Measurements from ENCODE around the gene ZNF740.

Gene ZNF740

DNA sequence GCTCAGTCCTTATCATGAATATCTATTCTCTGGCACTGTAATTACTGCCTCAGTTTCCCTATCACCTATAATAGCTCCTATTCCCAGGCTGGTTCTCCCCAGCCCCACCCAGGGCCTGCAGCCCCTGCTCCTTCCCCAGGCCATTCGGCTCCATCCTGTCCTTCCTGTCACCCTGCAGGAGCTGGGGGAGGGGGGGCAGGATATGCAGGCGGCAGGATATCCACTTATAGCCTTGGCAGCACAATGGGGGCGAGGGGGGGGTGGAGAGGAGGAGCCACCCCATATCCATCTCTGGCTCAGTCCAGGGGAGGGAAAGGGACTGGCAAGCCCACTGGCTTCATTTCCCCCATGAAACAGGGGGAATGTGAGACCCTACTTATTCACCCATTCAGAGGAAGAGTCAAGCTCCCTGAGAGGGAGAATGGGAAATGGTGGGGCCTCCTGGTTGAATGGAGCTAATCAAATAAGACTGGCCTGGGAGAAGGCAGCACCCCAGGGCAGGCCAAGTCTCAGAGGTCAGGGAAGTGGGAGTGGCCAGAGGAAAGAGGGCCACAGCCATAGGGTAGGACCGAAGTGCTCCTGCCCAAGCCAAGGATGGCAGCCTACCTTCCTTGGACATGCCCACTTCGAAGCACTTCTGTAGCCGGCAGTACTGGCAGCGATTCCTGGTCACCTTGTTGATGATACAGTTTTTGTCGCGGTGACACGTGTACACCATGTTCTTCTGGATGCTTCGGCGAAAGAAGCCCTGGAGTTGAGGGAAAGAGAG lies 34.3 kb downstream of the ZNF740 start:
- DNase-seq: peak; percentile 44

DNA sequence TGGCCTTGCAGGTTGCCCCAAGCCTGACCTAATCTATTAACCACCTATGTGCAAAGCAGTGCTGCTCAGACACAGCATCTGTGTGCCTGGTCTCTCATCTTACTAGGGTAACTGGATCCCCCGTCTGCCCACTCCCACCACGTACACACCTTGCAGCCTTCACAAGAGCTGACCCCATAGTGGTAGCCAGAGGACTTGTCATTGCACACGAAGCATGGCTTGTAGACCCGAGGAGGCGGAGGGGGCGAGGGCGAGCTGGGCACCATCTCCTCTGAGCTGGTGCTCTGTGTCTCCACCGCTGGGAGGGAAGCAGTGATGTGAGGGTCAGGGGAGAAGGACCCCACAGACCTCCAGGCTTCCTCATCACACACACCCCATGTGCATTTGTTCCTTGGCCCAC lies 35.0 kb downstream of the ZNF740 start:
- no peak for DNase-seq

DNA sequence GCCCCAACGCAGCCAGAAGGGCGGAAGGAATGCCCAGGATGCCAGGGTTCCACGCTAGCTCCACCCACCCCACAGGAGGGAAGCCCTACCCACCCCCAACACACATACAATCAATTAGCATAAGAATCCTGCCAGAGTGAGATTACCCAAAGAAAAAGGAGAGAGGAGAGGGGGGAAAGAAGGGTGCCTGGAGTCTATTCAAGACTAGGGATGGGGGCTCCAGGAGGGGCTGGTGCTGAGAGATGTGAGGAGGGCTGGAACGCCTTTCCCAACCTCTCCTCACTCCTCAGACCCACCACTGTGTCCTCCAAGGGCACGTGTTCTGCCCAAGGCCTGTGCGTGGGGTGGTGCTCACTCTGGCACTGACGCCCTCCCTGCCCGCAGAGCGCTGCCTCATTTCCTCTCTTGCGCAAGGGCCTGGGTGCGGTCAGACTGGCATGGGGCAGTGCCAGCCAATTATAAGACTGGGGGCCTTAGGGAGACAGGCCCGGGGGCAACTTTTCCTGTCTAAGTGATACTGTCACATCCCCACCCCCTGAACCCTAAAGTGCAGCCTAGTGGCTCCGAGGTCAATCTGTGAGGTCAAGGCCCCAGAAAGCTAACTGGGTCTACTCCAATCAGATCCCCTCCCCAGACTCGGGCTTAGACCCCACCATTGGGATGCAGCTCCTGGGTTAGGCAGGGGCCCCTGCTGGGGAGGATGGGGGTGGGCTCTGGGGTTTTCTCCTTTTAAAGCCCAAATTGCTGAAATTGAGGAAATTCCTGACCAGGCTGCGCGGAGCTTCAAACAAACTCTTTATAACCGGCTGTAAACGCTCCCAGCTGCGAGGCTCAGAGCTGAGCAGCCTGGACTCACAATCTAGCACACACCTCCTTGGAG lies 36.8 kb downstream of the ZNF740 start:
- DNase-seq: peak; percentile 51

DNA sequence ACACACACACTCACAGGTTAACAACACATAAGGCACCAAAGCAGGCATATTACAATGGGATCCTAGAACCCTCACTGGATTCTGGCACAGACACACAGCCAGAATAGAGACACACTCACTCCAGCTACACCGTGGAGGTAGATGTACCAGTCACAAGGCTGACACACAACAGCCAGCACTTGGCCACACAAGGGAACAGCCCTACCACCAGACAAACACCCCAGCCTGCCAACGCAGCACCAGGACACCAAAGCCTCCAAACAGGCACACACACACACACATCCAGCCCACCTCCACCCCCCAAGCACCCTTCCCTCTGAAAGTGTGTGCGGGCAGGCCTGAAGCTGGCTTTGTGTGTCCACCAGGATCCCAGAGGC lies 37.4 kb downstream of the ZNF740 start:
- no peak for DNase-seq

DNA sequence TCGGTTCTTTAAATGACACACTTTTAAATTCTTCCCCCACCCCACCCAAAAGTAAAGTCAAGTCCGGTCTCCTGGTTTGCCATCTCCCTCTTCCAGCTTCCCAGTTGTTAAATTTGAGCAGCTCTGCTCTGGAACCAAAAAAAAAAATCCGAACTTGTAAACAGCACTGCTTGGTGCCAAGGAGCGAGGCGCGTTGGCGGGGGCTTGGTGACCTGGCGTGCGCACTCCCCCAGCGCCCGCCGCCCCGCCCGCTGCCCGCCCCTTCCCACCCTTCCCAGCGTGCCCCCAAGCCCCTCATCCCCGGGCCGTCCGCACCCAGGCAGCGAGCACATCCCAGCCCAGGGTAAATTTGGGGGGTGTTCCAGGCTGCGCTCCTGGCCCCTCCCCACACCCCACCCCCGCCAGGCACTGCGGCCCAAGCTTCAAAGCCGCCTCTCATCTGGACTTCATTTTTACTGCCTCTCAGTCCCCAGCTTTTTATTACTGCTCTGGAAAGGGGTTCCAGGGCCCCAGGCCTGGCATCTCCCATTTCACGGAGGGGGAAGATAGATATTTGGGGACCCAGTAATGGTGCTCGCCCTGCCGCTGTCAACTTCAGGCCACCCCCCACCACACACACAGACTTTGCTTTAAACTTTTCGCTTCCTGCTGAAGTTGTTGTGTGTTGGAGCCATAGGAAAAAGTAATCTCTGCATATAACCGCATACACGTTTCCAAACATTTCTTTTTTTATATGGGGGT lies 38.2 kb downstream of the ZNF740 start:
- peak; percentile 83 for DNase-seq

DNA sequence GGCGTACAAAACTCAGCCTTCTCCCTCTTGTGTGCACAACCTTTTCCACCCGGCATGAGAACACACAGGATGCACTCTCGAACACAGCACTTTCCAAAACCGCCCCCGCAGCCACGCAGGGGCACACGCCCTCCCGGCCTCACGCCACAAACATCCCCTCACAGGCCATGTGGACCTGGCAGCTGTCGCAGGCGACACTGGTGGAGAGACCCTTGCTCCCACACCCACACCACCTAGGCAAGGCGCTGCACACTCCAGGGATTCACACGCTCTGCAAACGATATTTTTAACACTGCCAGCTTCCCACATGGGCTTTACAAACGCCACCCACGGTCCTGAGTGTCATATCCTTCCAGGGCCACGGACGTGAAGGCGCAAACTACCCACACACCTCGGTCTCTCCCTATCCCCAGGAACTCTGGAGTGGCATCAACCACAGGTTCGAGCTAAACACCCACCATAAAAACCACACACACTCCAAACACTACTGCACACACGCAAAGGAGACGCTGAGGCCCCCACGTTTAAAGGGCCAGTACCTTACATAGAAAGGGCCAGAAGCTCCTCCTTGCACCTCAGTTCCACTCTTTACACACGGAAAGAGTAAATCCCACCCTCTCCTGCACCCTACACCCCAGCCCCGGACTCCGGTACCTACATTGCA lies 38.9 kb downstream of the ZNF740 start:
- DNase-seq: no peak

DNA sequence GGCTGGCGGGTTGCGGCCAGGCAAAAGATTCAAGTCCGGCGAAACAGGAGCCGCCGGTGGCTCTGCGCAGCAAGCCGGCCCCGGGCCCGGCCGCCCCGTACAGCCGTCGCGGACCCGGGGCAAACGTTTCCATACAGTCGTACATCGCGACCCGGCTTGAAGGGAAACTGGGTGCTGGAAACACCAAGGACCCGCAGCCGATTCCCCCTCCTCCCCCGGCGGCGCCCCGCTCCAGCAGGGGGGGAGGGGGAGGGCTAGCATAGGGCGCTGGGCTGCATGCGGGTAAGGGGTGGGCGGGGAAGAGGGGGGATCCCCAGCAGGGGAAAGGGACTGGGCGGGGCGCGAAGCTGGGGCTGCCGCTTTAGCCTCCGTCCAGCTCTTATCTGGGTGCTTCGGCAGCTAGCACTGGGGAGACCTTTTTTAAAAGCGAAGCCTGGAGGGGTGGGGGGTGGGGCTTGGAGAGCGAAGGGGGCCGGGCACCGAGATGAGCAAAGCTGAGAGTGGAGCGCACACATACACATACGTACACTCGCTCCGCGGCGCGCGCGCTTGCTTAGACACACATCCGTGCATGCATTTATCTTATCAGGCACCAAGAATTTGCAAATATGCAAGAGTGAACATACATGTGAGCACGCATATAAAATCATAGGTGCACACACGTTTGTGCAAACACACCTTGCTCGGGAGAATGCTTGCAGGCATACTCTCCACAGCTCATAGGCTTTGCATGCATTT lies 39.6 kb downstream of the ZNF740 start:
- peak; percentile 88 for DNase-seq

DNA sequence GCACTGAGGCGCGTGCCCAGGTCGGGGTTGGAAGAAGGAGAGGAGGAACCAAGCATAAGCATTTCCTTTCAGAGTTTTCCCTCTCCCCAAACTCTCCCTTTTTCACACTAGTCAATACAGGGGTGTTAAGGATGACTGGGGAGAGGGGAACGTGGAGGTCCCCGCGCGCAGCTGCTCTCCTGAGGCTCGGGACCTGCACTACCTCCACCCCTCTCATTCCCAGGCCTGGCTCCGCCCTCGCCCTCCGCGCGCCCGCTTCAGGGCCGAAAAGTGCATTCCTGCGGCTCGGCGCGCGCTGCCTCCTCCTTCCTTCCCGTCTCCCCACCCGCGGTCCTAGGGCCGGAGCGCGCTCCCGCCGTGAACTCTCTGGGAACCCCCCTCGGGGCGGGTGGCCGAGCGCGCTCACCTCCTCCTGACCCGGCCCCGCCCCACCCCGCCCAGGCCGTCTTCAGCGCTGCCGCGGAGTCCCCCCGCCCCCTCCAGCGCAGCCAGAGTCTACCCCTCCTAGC lies 40.2 kb downstream of the ZNF740 start:
- peak; percentile 96 for DNase-seq

DNA sequence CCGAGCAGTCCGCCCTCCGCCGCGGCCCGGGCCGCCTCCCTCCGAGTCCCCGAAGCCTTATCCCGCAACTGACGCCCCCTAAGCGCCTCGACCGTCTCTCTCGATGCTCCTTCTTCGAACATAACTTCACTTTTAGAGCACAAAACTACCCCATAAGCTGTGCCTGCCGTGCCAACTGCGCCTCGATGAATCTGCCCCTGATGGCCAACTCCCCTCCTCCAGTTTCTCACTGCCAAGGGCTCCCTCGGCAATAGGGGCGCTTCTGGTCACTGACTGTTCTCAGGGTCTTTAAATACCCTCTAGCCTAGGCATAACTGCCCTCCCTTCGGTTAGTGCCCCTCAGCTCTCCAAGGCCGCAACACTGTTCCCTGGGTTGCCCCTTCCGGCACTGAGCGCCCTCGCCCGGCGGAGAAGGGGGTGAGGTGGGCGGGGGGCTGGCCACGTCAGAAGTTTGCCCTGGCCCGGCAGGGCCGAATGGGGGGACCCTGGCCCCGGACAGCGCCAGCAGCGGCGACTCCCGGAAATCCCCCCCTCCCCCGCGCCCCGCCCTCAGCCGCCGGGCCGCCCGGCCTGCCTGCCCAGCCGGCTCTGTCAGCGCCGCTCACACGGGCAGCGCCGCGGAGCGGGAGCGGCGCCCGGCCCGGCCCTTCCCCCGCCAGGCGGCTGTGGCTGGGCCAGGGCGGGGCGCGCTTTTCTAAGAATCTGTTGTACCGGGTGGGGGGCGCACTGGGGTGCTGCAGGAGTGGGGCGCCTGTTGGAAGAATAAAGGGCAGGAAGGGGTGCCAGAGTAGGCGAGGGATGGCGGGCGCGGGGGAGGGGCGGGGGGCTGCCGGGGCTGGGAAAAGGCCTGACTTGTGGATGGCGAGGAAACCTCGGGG lies 40.9 kb downstream of the ZNF740 start:
- peak; percentile 87 for DNase-seq

DNA sequence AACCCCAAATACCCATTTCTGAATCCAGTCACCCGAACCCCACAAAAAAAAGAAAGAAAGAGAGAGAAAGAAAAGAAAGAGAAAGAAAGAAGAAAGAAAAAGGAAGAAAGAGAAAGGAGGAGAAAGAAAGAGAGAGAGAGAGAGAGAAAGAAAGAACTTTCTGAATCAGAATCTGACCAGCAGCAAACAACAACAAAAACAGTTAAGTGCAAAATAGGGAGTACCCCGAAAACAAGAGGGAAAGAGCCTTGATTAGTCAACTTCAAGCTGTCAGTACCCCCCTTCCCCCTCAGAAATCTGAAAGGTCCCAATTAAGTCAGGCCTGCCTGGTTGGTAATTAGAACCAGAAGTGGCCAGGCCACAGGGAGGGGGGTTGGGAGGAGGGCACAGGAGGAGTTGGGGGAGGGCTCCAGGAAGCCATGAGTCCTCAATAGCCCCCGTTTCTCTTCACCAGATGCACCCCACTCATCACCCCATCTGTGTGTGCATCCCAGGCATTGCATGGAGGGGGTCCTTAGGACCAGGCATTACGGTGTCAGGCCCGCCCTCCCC lies 41.7 kb downstream of the ZNF740 start:
- DNase-seq: no peak

DNA sequence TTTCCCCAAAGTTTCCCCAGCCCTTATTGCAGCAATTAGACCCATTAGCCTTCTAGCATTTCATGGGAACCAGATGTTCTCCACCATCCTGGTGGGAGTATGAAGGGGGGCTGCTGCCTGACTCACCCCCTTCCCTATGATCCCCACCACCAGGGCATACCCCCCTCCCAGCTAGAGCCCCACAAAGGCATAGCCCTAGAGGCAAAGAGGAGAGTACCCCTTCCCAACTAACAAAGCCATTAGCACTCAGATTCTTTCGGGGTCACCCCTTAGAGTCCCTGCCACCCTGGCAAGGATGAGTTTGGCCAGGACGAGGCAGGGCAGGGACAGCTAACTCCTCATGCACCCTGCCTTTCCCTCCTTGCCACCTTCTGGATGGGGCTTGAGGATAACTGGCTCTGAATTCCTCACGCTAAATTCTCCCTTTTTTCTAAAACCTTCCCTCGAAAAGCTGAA lies 42.3 kb downstream of the ZNF740 start:
- no peak for DNase-seq

DNA sequence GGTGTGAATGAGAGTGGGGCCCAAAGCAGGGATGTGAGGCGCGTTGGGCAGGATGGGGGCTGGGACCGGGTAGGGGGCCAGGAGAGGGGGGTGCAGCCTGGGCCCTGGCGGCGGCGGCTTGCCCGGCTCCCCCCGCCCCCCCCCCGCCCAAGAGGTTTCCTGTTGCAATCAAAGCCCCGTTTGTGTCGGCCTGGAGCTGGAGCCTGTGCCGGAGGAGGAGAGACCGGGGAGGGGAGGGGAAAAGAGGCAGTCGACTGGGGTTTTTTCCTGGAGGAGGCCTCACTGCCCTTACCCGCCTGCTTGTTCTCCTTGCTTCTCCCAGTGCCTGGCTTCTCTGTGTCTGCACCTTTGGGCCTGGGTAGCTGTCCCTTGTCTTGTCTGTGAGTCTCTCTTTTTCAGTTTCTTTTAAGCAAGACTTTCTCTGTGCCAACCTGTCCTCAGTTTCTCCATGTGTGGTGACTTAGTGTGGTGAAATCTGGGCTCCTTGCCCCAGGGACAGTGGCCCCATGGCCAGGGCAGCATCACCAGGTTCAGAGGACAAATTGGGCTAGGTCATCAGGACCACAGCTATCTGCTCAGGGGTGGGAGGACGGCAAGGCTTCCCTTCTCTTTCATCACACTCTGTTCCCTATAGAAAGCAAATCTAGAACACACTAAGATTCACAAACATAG lies 43.0 kb downstream of the ZNF740 start:
- peak; percentile 88 for DNase-seq

DNA sequence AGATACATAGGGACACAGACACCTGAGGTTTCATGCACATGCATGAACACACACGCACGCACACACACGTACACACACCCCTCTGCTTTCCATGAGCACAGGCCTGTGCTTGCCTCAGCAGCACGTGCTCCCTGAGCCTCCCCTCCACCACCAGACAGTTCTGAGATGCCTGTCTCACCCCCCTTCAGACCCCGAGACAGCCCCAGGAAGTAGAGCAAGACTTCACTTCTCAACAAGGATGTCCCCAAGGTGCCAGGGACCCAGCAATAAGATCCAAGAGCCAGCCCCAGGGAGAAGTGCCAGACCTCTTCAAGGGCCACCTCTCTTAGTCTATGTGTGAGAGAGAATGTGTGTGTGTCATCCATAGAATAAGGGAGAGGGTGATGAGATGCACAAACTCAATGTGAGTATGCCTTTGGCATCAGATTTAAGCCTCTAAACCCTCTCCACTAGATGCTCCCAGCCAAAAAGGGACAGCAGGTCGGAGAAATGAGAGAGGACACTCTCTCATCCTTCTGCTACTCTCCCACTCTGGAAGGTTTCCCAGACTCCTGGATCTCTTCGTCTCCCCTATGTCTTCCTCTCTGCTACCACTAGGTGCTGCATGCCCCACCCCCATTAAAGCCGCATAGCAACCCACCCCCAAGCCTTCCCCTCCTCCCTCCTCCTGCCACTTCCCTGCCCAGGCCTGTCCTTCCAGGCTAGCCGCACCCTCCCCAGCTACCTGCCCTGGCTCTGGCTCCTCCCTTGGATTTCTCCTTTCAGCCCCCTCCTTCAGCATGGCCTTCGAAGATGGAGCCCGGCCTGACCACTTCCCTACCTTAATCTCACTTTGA lies 43.8 kb downstream of the ZNF740 start:
- DNase-seq: peak; percentile 51

DNA sequence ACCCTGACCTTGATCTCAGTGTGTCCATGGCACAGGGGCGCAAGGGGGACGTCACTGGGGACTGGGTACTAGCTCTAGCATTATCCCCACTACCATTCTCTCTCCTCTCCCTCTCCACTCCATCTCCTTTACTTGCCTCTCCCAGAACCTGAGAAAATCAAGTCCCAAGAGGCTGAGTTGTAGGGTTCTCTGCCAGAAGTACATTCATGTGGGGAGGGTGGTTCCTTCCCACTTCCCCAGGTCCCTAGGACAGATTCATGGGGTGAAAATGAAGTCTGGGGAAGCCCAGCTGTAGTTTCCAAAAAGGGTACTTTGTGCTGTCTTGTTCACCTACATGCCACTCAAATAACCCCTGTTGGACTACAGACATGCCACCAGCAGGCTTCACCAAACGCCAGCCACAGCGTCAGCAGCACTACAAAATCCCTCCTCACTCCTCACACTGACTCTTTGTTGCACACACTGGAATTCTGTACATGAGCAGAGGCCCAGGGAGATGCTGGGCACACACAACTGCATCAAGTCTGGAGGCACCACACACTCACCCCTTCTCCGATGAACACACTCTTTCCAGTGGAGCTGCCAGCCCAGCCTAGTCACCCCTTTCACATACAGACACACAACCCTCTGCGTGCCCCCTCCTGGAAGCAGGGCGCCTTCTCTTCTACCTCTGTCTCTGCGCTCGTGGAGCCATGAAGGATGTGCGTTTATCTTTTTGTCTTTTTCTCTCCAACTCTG lies 44.5 kb downstream of the ZNF740 start:
- peak; percentile 88 for DNase-seq

DNA sequence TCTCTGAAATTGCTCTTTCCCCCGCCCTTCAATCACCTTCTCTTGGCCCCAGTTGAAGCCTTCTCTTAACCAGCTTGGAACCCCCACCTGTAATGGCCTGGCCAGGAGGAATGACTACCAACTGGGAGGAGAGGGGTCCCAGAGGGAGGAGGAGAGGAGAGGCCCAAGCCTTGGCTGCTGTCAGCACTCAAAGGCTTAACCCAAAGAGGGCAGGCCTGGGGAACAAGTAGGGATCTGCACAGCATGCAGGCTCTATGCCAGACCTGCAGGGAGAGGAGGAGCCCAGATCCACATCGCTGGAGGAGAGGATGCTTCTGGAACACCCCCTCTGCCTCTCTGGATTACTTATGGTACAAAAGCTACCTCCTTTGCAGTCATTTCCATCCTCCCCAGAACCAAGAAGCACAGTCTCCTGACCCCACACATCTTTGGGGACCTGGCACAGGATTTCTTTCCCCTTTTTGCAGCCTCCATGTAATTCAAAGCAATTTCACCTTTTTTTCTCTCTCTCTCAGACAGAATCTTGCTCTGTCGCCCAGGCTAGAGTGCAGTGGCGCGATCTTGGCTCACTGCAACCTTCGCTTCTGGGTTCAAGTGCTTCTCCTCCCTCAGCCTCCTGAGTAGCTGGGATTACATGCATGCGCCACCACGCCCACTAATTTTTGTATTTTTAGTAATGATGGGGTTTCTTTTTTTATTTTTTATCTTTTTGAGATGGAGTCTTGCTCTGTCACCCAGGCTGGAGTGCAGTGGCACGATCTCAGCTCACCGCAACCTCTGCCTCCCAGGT lies 45.3 kb downstream of the ZNF740 start:
- DNase-seq: peak; percentile 59

DNA sequence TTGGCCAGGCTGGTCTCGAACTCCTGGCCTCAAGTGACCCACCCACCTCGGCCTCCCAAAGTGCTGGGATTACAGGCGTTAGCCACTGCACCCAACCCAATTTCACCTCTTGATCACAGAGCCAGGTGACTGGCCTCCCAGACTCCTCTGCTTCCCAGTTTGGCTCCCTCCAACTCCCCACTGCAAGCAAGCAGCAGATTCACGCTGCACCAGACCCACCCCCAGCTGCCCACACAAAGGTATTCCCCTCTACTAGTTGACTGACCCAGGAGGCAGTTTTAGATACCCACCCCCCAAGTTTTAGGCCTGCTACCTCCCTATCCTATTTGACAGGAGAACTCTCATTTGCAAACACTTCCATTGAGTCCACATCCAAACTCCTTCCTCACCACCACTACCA lies 46.3 kb downstream of the ZNF740 start:
- DNase-seq: no peak

DNA sequence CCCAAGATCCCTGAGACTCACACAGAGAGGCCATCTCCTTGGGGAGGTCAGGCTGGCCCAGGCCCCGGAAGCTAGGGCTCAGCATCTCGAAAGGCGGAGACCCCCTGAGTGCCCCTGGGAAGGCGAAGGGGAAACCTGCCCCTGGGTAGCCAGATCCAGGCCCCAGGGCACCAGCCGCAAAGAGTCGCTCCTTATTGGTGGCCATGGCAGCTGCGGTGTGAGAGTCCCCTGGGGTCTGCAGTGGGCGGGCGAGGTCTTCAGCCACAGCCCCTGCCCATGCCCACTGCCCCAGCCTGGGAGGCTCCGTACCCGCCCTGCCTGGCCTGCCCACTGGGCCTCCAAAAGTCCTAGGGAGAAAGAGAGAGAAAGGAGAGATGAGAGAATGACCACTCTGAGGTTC lies 46.8 kb downstream of the ZNF740 start:
- DNase-seq: no peak
